ENCODE results near the gene THNSL1.

GRCh38 chr10:25014579-25014978 lies 1.8 kb upstream of the THNSL1 start:
- TF ChIP-seq GATA2 (IDR thresholded peaks at IDR 0.05; ENCODE audit: low read depth, low read length) (no peak), GATA3 (IDR thresholded peaks at IDR 0.05; ENCODE audit: low read depth, low read length) (peak; percentile 43; the same call in 1 of the 2 replicates)
